ENCODE measurements around the gene ASCC3. TPM values are rescaled to one million over a fixed set of nuclear protein-coding genes. Genes with fewer than 3 reads are reported as not detected.
"Not testable (repeated sequence)": the region's sequence is repeated elsewhere in the genome, so short reads cannot be mapped to it uniquely, and the experiment has no call there.

Gene ASCC3
- total RNA-seq, 1 experiment from 2014 or later = 36.3 TPM

DNA sequence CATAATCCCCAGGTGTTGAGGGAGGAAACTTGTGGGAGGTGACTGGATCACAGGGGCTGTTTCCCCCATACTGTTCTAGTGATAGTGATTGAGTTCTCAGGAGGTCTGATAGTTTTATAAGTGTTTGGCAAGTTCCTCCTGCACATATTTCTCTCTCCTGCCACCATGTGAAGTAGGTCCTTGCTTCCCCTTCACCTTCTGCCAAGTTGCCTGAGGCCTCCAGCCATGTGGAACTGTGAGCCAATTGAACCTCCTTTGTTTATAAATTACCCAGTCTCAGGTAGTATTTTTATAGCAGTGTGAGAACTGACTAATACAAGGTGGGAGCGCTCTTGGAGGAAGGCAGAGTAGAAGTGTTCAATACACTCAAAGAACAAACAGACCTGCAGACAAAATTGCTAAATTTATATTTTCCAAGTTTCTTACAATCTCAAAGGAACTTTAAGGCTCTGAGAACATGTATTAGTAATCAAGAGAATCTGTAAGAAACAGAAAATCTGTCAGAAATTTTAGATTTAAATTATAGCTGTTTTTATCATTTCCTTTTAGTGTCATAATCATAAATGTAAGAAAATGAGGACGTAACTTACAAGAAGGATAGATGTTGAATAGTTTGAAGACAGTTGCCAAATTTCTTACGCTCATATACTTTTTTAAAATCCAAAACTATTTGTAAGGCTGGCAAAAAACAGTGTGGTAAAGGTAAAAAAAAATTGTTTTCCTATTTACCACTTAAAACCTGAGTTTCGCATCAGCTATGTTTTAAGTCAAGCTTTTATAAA, 77.7 kb downstream of the ASCC3 start:
- no peak for DNase-seq (ENCODE audit: low read depth)

DNA sequence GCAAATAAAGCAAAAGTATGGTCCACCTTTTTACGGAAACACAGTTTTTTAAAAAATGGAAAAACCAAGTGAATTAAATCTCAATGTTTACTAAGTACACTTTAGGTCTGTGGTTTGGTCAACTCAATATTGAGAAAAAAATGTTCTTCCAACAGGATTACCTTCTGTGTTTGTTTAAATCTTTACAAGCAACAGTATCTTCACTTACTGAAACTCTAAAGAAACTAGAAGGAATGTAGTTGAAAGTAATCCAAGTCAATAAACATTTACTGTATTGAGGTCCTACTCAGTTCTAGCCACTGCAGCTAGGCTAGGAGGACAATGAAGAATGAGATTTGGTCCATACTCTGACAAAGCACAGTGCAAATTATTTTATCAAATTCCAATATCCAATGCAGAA, 80.1 kb downstream of the ASCC3 start:
- DNase-seq (ENCODE audit: low read depth) = no peak

DNA sequence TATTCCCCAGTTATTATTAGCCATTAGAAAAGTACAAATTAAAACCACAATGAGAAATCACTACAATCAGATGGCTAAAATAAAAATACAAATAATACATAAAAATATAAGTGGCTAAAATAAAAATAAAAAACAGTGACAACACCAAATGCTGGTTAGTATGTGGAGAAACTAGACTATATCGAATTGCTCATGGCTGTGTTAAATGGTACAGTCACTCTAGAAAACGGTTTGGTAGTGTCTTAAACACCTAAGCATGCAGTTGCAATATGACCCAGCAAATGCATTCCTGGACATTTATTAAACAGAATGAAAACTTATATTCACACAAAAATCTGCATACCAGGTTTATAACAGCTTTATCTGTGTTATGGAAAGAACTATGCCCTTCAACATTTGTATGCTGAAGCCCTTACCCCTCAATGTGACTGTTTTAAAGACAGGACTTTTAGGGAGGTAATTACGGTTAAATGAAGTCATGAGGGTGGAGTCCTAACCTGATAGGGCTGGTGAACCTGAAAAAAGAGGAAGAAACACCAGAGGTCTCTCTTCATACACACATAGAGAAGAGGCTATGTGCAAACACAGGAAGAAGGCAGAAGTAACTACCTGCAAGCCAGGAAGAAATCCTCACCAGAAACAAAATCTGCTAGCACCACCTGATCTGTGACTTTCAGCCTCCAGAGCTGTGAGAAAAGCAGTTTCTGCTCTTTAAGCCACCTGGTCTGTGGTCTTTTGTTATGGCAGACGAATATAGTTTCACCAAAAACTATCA, 84.9 kb downstream of the ASCC3 start:
- DNase-seq (ENCODE audit: low read depth) = no peak

DNA sequence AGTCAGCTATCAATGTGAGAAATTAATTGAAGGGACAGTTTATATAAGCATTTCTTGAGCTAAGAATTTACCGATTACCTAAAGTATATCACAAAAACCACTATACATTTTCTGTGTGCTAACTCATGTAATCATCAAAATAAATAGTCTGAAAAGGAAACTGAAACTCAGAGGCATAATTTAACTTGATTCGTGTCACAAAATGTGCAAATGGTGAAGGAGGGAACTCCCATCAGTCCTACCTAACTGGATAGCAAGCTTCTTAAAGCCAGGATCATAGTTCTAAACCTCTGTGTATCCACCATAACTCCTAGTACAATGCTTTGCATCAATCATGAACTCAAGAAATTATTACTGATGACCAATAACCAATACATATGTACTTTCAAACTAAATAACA, 91.0 kb downstream of the ASCC3 start:
- no peak for DNase-seq (ENCODE audit: low read depth)

DNA sequence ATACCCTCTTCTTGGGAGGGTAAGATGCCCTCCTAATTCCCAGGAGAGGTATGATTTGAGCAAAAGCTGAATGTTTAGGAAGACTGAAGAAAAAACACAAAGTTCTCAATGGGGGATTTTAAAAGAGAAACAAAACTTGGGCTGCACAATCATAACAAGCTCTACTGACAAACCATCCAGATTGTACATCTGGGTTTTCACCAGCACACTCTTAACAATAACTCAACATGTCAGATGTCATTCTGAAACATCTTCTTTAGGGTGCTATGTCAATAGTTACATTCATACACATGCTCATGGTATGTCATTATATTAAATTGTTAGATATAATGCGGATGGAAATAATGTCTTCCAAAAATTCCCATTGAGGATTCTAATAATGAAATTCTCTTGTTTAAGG, 95.1 kb downstream of the ASCC3 start:
- DNase-seq (ENCODE audit: low read depth) = no peak

DNA sequence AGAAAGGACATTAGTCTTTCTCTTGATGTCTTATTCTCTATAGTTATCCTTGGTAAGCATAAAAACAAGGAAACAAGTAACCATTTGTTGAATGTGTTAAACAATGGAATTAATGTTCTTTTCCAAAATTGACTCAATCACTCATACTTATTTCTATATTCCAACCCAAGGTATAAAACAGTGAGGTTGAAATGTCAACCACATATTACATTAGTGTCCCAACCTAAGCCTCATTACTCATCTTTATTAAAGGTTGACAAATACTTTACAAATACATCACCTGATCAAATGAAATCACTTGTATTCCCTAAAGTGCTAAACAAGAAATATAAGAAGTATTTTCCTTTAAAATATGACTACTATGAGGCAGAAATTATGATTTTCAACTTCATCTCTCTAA, 100.5 kb downstream of the ASCC3 start:
- DNase-seq (ENCODE audit: low read depth) = no peak

DNA sequence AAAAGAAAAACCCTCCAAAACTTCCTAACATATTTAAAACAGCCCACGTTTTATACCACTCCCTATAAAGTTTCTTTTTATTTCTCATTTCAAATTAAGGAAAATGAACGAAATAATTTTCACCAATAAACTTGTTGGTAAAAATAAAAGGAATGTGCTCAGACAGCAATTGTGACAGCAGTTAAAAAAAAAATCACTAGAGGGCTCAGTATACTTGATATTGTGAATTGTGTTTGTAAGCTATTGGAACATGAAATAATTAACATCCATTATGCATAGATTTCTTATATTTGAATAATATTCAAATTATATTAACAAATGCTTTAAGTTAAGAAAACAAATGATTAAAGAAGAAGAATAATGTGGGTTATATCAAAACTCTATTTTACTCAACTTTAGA, 105.5 kb downstream of the ASCC3 start:
- DNase-seq (ENCODE audit: low read depth) = no peak

DNA sequence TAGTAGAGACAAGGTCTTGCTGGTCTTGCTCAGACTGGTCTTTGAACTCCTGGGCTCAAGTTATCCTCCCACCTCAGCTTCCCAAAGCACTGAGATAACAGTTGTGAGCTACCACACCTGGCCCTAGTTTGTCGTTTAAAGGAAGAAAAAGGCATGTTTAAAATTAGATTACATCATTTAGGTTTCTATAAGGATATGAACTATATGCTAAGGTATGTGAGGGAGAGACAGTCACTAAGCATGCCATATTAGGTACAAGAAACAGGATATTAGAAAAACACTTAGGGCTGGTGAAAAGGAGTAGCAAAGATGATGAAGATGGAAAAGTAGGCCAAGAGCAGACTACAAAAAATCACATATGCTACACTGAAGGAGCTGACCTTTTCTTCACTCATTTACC, 106.4 kb downstream of the ASCC3 start:
- DNase-seq (ENCODE audit: low read depth) = no peak

DNA sequence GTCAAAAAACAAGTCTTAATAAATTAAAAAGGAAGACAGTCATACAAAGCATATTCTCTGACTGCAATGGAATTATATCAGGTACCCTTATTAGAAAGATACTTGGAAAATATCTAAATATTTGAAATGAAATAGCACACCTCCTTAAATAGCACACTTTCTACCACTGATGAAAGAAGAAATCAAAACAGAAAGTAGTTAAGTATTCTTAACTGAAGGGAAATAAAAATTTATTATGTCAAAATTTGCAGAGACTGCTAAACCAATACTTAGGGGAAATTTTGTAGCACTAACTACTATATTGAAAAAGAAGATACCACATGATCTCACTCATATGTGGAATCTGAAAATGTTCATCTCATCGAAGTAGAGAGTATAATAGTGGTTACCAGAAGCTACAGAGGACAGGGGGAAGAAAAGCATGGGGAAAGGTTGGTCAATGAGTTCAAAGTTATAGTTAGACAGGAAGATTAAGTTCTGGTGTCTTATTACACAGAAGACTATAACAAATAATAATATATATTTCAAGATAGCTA, 112.2 kb downstream of the ASCC3 start:
- DNase-seq (ENCODE audit: low read depth) = no peak

DNA sequence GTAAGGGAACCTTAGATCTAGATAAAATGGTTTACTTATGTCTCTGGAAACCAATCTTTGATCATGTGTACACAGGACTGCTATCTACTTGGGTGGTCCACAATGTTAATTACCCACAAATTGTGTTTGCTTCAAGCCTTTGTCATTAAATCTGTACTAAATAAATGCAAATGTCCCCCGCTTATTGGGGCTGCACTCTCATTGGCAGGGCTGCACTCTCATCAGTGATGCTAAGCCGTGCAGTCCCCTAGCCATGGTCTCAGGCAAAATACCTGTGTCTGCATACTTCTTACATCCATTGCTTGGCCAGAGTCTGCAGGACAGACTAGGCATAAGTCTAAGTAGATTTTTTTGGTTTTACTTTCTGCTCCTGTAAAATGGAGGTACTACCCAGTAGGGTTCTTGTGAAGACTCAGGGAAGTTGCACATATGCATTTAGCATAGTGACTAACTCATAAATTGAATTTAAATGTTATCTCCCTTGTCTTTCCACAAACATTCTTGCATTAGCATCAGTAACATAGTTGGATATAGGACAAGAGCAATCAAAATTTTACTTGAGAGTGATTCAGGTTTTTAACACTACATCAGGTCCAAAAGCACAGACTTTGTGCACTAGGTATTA, 117.4 kb downstream of the ASCC3 start:
- DNase-seq (ENCODE audit: low read depth) = no peak

DNA sequence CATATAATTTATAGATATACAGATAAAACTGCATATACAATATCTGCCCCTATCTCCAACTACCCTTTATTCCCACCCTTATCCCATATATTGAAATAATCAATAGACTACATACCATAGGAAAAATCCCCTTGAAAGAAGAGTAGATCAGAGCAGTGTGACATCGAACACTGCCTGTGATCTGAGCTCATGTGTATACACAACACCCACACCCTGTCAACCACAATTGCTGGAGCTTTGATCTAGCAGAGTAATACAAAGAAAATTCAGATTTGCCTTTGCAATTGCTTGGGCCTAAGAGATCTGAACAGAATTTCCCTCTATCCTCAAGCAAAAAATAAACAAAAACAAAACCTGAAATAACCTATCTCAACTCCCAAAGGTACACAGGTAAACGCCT, 119.3 kb downstream of the ASCC3 start:
- DNase-seq (ENCODE audit: low read depth) = no peak

DNA sequence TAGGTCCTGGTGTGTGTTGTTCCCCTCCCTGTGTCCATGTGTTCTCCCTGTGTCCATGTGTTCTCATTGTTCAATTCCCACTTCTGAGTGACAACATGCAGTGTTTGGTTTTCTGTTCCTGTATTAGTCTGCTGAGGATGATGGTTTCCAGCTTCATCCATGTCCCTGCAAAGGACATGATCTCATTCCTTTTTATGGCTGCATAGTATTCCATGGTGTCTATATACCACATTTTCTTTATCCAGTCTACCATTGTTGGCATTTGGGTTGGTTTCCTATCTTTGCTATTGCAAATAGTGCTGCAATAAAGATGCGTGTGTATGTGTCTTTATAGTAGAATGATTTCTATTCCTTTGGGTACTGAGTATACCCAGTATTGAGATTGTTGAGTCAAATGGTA, 122.7 kb downstream of the ASCC3 start:
- not testable (repeated sequence) for DNase-seq (ENCODE audit: low read depth)

DNA sequence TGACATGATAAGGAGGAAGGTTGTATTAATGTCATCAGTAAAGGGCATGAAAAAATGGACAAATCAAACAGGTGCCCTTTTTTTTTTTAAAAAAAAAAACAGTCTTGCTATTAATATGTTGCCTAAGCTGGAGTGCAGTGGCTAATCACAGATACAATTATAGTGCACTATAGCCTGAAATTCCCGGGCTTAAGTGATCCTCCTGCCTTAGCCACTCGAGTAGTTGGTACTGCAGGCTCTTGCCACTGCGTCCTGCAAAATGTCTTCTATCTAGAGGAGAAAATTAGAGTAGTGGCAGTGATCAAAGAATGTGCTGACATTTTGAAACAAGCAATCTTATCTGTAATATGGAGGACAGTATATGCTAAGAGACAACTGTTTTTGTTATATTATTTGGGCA, 127.7 kb downstream of the ASCC3 start:
- DNase-seq (ENCODE audit: low read depth) = no peak

DNA sequence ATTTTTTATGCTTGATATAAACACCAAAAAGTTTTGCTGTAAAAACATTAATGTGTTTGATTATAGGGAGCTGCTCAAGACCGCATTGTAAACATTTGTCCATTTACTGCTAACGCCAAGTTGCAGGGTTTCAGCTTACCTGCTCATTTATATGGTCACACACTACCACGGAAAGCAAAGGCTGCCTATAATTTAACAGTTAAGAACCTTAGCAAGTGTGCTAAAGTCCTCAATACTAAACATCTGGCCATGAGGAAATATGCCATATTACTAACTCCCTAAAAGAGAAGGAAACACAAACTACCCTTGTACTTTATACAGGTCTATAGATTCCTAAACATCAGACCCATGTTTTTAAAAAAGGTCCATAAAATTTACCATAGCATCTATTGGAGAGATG, 129.5 kb downstream of the ASCC3 start:
- no peak for DNase-seq (ENCODE audit: low read depth)

DNA sequence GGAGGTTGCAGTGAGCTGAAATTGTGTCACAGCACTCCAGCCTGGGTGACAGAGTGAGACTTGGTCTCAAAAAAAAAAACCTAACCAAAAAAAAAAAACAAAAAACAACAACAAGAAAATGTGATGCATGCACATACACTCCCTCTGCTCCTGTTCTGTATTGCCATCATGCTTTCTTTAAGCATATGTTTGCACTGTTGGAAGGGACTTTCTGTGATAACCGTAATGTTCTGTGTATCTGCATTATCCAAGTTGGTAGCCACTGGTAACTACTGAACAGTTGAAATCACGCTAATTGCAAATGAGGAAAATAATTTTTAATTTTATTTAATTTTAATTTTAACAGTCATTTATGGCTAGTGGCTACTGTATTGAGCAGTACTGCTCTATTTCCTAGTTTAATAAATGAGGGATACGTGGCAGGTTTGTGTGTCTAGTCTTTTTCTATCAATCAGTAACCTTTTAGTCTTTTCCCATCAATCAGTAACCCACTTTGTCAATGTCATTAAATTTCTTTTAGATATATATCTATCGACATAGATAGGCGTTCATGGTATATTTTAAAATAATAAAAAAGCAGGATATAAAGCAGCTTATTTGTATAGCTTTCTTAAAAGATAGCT, 135.6 kb downstream of the ASCC3 start:
- DNase-seq (ENCODE audit: low read depth) = no peak

DNA sequence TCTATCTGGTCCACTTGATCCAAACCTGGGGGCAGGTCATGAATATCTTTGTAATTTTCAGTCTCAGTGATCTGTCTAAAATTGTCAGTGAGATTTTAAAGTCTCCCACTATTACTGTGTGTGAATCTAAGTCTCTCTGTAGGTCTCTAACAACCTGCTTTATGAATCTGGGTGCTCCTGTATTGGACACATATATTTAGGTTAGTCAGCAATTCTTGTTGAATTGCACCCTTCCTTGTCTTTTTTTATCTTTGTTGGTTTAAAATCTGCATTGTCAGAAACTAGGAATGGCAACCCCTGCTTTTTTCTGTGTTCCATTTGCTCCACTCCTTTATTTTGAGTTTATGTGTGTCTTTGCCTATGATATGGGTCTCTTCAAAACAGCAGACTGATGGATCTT, 140.7 kb downstream of the ASCC3 start:
- DNase-seq (ENCODE audit: low read depth) = no peak

DNA sequence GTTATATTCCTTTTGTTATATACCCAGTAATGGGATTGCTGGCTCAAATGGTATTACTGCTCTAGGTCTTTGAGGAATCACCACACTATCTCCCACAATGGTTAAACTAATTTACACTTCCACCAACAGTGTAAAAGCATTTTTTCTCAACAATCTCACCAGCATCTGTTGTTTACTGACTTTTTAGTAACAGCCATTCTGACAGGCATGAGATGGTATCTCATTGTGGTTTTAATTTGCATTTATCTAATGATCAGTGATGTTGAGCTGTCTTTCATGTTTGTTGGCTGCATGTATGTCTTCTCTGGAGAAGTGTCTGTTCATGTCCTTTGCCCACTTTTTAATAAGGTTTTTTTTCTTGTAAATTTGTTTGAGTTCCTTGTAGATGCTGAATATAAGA, 143.4 kb downstream of the ASCC3 start:
- DNase-seq (ENCODE audit: low read depth) = not testable (repeated sequence)

DNA sequence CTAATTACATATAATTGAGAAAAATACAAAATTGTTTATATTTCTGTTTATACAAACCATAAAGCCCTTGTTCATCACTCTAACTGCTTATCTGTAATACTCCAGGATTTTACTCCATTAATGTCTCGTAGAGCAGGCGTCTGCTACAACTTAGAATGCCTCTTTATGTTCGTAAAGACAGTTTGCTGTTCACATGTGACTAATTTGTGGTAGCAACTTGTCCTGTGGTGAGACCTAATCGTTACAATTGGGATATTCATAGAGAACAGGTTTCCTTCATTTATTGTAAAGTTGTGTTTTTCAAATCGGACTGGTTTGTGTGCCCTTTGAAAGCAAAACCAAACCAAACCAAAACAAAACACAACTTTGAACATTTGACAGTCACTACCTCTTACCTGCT, 149.7 kb downstream of the ASCC3 start:
- no peak for DNase-seq (ENCODE audit: low read depth)

DNA sequence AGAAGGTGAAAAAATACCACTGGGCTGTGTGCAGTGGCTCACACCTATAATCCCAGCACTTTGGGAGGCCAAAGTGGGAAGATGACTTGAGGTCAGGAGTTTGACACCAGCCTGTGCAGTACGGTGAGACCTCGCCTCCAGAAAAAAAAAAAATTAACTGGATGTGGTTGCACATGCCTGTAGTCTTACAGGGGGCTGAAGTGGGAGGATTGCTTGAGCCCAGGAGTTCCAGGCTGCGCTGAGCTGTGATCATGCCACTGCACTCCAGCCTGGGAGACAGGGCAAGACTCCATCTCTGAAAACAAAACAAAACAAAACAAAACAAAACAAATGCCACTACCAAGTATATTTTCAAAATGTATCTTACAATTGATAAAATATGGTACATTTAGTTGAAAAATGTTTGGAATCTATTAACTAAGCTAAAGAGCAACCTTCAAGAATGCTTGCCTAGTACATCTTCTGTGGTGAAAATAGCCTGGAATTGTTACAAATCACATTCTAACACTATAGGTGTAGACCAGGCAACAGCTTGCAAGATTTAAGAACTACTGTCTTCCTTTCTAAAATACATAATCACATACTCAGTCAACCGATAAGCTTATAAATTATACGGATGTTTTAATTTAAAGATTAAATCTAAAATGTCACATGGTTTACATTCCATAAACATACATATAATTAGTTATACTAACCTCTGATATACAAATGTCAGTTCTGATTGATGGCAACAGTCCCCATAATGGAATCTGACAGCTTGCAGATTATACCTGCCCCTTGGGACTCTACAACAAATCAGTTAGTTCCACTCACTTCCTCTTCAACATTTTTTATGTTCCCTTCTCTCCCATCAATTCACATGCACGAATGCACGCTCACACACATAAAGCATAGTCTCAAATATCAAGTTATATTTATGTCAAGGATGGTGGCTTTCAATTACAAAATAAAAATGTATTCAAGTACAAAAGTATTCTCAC, 150.8 kb downstream of the ASCC3 start:
- DNase-seq (ENCODE audit: low read depth) = no peak

DNA sequence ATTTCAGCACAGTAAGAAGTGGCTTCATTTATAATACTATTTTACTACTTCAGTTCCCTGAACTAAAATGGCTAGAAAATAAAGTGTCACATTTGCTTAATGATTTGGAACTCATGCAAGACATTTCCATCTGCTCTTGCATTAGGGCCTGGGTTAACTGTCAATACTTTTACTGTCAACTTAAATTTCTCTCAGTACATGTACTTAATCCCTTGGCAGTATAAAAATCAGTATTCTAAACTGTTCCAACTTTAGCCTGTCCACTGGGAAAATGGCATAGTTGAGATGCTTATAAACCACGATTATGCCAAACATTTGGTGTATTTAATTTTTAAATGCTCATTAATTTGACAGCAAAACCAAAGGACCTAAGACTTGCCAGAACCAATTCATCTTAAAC, 154.5 kb downstream of the ASCC3 start:
- no peak for DNase-seq (ENCODE audit: low read depth)

DNA sequence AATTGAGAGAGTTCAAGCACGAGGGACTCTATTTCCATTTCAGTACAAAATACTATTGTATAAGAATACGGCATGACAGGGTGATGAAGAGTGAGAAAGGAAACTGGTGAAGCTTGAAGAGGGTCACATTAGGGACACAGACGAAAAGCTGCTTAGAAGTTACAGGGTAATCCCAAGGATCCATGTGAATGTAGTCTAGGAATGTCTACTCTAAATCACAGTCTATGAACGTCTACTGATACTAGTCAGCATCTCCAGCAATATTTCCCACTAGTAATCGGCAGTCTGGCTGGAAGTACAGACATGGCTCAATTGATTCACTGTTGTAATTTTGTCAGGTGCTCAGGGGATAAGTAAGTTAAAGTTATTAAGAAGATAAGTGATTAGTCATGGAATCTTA, 156.4 kb downstream of the ASCC3 start:
- DNase-seq (ENCODE audit: low read depth) = no peak

Data from Daoy (cell line).